K562 (cell line): ENCODE data around the gene RHOC. TPM values are rescaled to one million over a fixed set of nuclear protein-coding genes. Genes with fewer than 3 reads are reported as not detected.

ENCODE experiments used
- GABPB2 ChIP-seq: fragments of 250-450 bp; sonication (Bioruptor Pico); conservative IDR thresholded peaks from 2 replicates; pipeline ENCODE4 v1.5.1; 2021; ENCODE audit warnings: mild to moderate bottlenecking
- GATA2 ChIP-seq: sonication (generic); formaldehyde crosslinking; IDR thresholded peaks from 2 replicates; pipeline ENCODE4 v1.4.0; 2020; ENCODE audit warnings: mild to moderate bottlenecking, missing genetic modification reagents
- GTF2E2 ChIP-seq: fragments of 200-800 bp; sonication (Bioruptor generic); IDR thresholded peaks from 2 replicates; pipeline ENCODE4 v1.6.1; 2016; ENCODE audit warnings: missing genetic modification characterization, missing compliant biosample characterization
- KLF13 ChIP-seq: fragments of 450-650 bp; IDR thresholded peaks from 2 replicates; pipeline ENCODE4 v1.6.1; 2016; ENCODE audit warnings: missing genetic modification characterization, low read depth, mild to moderate bottlenecking, missing compliant biosample characterization, moderate library complexity, borderline replicate concordance
- MAX ChIP-seq: sonication (generic); formaldehyde crosslinking; IDR thresholded peaks from 2 replicates; pipeline ENCODE4 v1.9.0; 2022; ENCODE audit warnings: mild to moderate bottlenecking, missing genetic modification reagents
- MXI1 ChIP-seq: IDR thresholded peaks from 2 replicates; pipeline ENCODE4 v1.6.1; 2011; ENCODE audit warnings: low read depth, mild to moderate bottlenecking, improper control_type of control experiment, low read length
- NCOA2 ChIP-seq, 2 experiments: fragments of 450-650 bp; IDR thresholded peaks; 2 replicates each; pipeline ENCODE4 v1.6.1; 2018; ENCODE audit warnings: mild to moderate bottlenecking in 2 of 2, moderate library complexity in 1 of 2; ENCODE audit not compliant: partially characterized antibody in 2 of 2
- PRDM10 ChIP-seq: fragments of 450-650 bp; IDR thresholded peaks from 2 replicates; pipeline ENCODE4 v1.6.1; 2018; ENCODE audit not compliant: partially characterized antibody
- SIN3B ChIP-seq: fragments of 450-650 bp; IDR thresholded peaks from 2 replicates; pipeline ENCODE4 v1.6.1; 2017; ENCODE audit warnings: low read depth, mild to moderate bottlenecking, moderate library complexity
- ZBED1 ChIP-seq: IDR thresholded peaks from 2 replicates; pipeline ENCODE4 v1.6.1; 2014
- ZNF212 ChIP-seq: fragments of 450-650 bp; formaldehyde crosslinking; IDR thresholded peaks from 2 replicates; pipeline ENCODE4 v1.4.0; 2020; ENCODE audit warnings: mild to moderate bottlenecking
- polyA plus RNA-seq, 8 experiments: library from polyadenylated mRNA; depleted of rRNA in 4 of 8; stranded (reverse) in 5 of 8; unstranded in 3 of 8; fragments of >200 nt; fragmentation: Nextera tagmentation in 2 of 8; fragmentation: Illumina TruSeq in 1 of 8; extraction: Ambion mirVana in 2 of 8; extraction: Trizol in 1 of 8; gene quantifications; 2 replicates each; pipeline versions ENCODE4 v1.2.1 to v1.2.3, GENCODE V29; 2011 to 2014; ENCODE audit warnings: inconsistent platforms in 1 of 8, missing spikeins in 1 of 8
- total RNA-seq, 7 experiments: library from RNA; depleted of rRNA in 6 of 7; stranded (reverse); fragments of >200 nt in 6 of 7; fragmentation: Illumina TruSeq in 2 of 7; extraction: Trizol in 2 of 7; gene quantifications; 2 replicates each; pipeline versions ENCODE4 v1.2.1 to v1.2.3, GENCODE V29; 2011 to 2021; ENCODE audit warnings: low replicate concordance in 1 of 7
- TF ChIP-seq, protein P1 (sequence below): IDR thresholded peaks from 2 replicates; pipeline ENCODE4 v1.6.1; 2012; ENCODE audit warnings: low read depth, low read length, improper control_type of control experiment, borderline replicate concordance
- TF ChIP-seq, protein P2 (sequence below): fragments of 250-450 bp; sonication (Bioruptor Pico); IDR thresholded peaks from 2 replicates; pipeline ENCODE4 v1.5.0; 2020; ENCODE audit warnings: mild to moderate bottlenecking, borderline replicate concordance
- TF ChIP-seq, protein P3 (sequence below): fragments of 250-450 bp; sonication (Bioruptor Pico); IDR thresholded peaks from 2 replicates; pipeline ENCODE4 v1.5.0; 2021; ENCODE audit warnings: mild to moderate bottlenecking, moderate library complexity

Gene RHOC
- total and polyA plus RNA-seq, 9 of the 15 experiments (the other 6 are each of a cell fraction or from before 2014, with no cell fraction given): 35.2 to 364 (median 204) TPM

- TF ChIP-seq KLF13: 0 out of 2 replicates have a peak, but pooled peaks have one; percentile 31
- TF ChIP-seq ZNF212: no peak
- TF ChIP-seq MXI1: no peak
- no peak; the same call in 1 of the 2 replicates for TF ChIP-seq SIN3B
- TF ChIP-seq GABPB2 (CRISPR knock-in tag): no peak
- TF ChIP-seq, protein P1, sequence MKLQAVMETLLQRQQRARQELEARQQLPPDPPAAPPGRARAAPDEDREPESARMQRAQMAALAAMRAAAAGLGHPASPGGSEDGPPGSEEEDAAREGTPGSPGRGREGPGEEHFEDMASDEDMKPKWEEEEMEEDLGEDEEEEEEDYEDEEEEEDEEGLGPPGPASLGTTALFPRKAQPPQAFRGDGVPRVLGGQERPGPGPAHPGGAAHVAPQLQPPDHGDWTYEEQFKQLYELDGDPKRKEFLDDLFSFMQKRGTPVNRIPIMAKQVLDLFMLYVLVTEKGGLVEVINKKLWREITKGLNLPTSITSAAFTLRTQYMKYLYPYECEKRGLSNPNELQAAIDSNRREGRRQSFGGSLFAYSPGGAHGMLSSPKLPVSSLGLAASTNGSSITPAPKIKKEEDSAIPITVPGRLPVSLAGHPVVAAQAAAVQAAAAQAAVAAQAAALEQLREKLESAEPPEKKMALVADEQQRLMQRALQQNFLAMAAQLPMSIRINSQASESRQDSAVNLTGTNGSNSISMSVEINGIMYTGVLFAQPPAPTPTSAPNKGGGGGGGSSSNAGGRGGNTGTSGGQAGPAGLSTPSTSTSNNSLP: no peak
- TF ChIP-seq GATA2 (CRISPR knock-in tag): no peak
- TF ChIP-seq, protein P2, sequence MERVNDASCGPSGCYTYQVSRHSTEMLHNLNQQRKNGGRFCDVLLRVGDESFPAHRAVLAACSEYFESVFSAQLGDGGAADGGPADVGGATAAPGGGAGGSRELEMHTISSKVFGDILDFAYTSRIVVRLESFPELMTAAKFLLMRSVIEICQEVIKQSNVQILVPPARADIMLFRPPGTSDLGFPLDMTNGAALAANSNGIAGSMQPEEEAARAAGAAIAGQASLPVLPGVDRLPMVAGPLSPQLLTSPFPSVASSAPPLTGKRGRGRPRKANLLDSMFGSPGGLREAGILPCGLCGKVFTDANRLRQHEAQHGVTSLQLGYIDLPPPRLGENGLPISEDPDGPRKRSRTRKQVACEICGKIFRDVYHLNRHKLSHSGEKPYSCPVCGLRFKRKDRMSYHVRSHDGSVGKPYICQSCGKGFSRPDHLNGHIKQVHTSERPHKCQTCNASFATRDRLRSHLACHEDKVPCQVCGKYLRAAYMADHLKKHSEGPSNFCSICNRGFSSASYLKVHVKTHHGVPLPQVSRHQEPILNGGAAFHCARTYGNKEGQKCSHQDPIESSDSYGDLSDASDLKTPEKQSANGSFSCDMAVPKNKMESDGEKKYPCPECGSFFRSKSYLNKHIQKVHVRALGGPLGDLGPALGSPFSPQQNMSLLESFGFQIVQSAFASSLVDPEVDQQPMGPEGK (CRISPR knock-in tag): no peak
- no peak for TF ChIP-seq ZBED1
- TF ChIP-seq GTF2E2: no peak
- TF ChIP-seq MAX (CRISPR knock-in tag): 0 out of 2 replicates have a peak, but pooled peaks have one; percentile 30
- TF ChIP-seq, protein P3, sequence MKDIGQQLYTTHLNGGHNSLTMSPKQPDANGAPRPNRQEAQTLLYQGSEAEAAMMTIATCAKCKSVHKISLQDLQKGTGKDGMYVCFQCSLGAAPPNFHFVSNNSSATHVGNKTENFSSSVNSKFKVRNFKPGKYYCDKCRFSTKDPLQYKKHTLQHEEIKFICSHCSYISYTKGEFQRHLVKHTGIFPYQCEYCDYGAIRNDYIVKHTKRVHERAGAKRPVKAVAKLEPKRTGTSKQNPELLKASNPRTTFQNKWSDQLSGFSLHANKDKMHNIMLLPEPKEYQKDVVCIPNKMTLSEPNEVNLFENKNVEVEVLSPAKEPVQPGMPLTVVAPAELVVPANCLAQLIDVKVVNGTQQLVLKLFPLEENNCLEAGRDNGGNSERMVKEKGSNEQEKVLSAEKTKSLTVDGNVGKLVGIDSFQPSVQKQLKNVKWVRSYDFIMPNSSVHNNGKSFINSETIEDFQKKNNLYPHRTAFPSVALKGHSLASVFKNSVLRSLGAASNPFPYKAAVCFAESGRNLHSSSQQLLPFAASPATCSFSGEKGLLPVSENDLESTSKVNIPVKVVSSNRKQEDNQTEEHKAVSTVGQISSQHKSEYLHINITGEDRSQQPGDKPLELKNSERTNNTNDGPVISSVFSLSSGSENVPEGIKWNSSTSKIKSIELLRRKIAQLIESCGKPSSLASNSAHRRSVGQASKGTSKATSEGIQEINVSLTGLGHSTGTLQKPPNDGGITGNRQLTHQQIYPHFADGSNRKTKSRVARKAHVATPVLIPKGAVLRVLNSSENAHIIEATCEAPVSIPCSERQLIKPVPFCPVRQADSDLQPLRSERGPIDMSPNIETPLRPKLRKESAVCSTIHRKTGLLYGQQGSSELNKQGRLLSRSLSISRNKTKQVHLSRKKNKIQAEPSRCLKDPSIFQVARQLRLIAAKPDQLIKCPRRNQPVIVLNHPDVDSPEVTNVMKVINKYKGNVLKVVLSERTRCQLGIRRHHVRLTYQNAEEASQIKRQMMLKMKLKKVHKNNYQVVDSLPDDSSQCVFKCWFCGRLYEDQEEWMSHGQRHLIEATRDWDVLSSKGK (CRISPR knock-in tag): no peak
- TF ChIP-seq NCOA2 (IDR thresholded peaks at IDR 0.05; ENCODE audit: partially characterized antibody in 2 of 2): no peak
- no peak for TF ChIP-seq PRDM10
These were observed 9.3 kb upstream of the RHOC start (continued) for GRCh38 chr1:112716133-112716720.
